HEK293 (cell line): ENCODE measurements around the gene DHX40.

Experiments used
- CTCF ChIA-PET: fragments of 350-600 bp; formaldehyde crosslinking; extraction: SDS; loops from one replicate; lab custom pipeline; 2021; ENCODE audit warnings: antibody characterized with exemption; lab: Yijun Ruan, JAX
- POLR2A ChIA-PET: fragments of 300-600 bp; formaldehyde crosslinking; extraction: SDS; loops from one replicate; lab custom pipeline; 2020; ENCODE audit warnings: antibody characterized with exemption, inconsistent platforms; lab: Yijun Ruan, JAX
- H3K27ac ChIP-seq: fragments of 200-500 bp; sonication (Bioruptor generic); 2 replicates; pipeline ENCODE4 v1.5.1; 2014; ENCODE audit warnings: low read depth, low read length, control low read depth, inconsistent platforms; ENCODE audit errors: extremely low read depth
- H3K36me3 ChIP-seq, 2 experiments: fragments of 200-500 bp in 1 of 2; sonication (Bioruptor generic) in 1 of 2; 1 replicate in 1 of 2; 2 replicates in 1 of 2; pipeline ENCODE4 v1.5.1; 2014 to 2017; ENCODE audit warnings: inconsistent platforms in 2 of 2, low read length in 2 of 2; ENCODE audit not compliant: control insufficient read depth in 2 of 2, insufficient read depth in 1 of 2
- H3K4me1 ChIP-seq: fragments of 200-500 bp; sonication (Bioruptor generic); 2 replicates; pipeline ENCODE4 v1.5.1; 2014; ENCODE audit warnings: mild to moderate bottlenecking, low read length, inconsistent platforms; ENCODE audit not compliant: control insufficient read depth, insufficient read depth
- H3K4me3 ChIP-seq: 2 replicates; pipeline ENCODE4 v1.5.1; 2011; ENCODE audit warnings: low read depth, mild to moderate bottlenecking, control low read depth, low read length, moderate library complexity
- H3K9me3 ChIP-seq: fragments of 200-500 bp; sonication (Bioruptor generic); 2 replicates; pipeline ENCODE4 v1.5.1; 2014; ENCODE audit warnings: low read depth, low read length, inconsistent platforms; ENCODE audit not compliant: control insufficient read depth, insufficient read depth
- FEZF1 ChIP-seq: fragments of 450-650 bp; formaldehyde crosslinking; IDR thresholded peaks from 2 replicates; pipeline ENCODE4 v1.5.1; 2016; ENCODE audit warnings: missing biosample characterization, missing genetic modification characterization
- KLF1 ChIP-seq: fragments of 450-650 bp; formaldehyde crosslinking; IDR thresholded peaks from 2 replicates; pipeline ENCODE4 v1.5.1; 2016; ENCODE audit warnings: missing biosample characterization, missing genetic modification characterization
- PRDM10 ChIP-seq: fragments of 450-650 bp; formaldehyde crosslinking; IDR thresholded peaks from 2 replicates; pipeline ENCODE4 v1.5.1; 2016; ENCODE audit warnings: missing biosample characterization, missing genetic modification characterization
- PRDM6 ChIP-seq: fragments of 450-650 bp; formaldehyde crosslinking; IDR thresholded peaks from 2 replicates; pipeline ENCODE4 v1.5.1; 2017; ENCODE audit warnings: missing biosample characterization, missing genetic modification characterization
- ZBTB21 ChIP-seq: fragments of 450-650 bp; formaldehyde crosslinking; IDR thresholded peaks from 2 replicates; pipeline ENCODE4 v1.5.1; 2017; ENCODE audit warnings: missing biosample characterization, missing genetic modification characterization
- ZBTB8A ChIP-seq: fragments of 450-650 bp; formaldehyde crosslinking; IDR thresholded peaks from 2 replicates; pipeline ENCODE4 v1.5.1; 2016; ENCODE audit warnings: missing biosample characterization, missing genetic modification characterization
- ZNF18 ChIP-seq: fragments of 450-650 bp; formaldehyde crosslinking; IDR thresholded peaks from 2 replicates; pipeline ENCODE4 v1.5.1; 2016; ENCODE audit warnings: missing biosample characterization, missing genetic modification characterization
- ZNF26 ChIP-seq: fragments of 450-650 bp; formaldehyde crosslinking; IDR thresholded peaks from 2 replicates; pipeline ENCODE4 v1.5.1; 2016; ENCODE audit warnings: missing biosample characterization, missing genetic modification characterization
- ZNF362 ChIP-seq: fragments of 450-650 bp; formaldehyde crosslinking; IDR thresholded peaks from 2 replicates; pipeline ENCODE4 v1.5.1; 2016; ENCODE audit warnings: missing biosample characterization, missing genetic modification characterization
- ZNF449 ChIP-seq: fragments of 450-650 bp; formaldehyde crosslinking; IDR thresholded peaks from 2 replicates; pipeline ENCODE4 v1.5.1; 2017; ENCODE audit warnings: missing biosample characterization, mild to moderate bottlenecking, missing genetic modification characterization, moderate library complexity
- ZNF501 ChIP-seq: fragments of 450-650 bp; formaldehyde crosslinking; IDR thresholded peaks from 2 replicates; pipeline ENCODE4 v1.5.1; 2016; ENCODE audit warnings: missing biosample characterization, missing genetic modification characterization
- ZNF529 ChIP-seq: fragments of 450-650 bp; formaldehyde crosslinking; IDR thresholded peaks from 2 replicates; pipeline ENCODE4 v1.5.1; 2017; ENCODE audit warnings: missing genetic modification characterization, missing biosample characterization; ENCODE audit not compliant: insufficient replicate concordance
- ZNF544 ChIP-seq: fragments of 450-650 bp; formaldehyde crosslinking; IDR thresholded peaks from 2 replicates; pipeline ENCODE4 v1.5.0; 2017; ENCODE audit warnings: missing biosample characterization, missing genetic modification characterization
- ZNF548 ChIP-seq: fragments of 450-650 bp; formaldehyde crosslinking; IDR thresholded peaks from 2 replicates; pipeline ENCODE4 v1.5.1; 2016; ENCODE audit warnings: missing biosample characterization, missing genetic modification characterization
- ZNF585B ChIP-seq: fragments of 450-650 bp; formaldehyde crosslinking; IDR thresholded peaks from 2 replicates; pipeline ENCODE4 v1.5.1; 2016; ENCODE audit warnings: missing biosample characterization, missing genetic modification characterization
- ZNF639 ChIP-seq: fragments of 450-650 bp; formaldehyde crosslinking; IDR thresholded peaks from 2 replicates; pipeline ENCODE4 v1.5.1; 2016; ENCODE audit warnings: missing biosample characterization, missing genetic modification characterization
- ZNF747 ChIP-seq: fragments of 450-650 bp; formaldehyde crosslinking; IDR thresholded peaks from 2 replicates; pipeline ENCODE4 v1.5.1; 2016; ENCODE audit warnings: missing biosample characterization, missing genetic modification characterization

The DHX40 gene

GRCh38 chr17:59638553-59638952 lies 73.1 kb downstream of the DHX40 start (continued):
- no peak for TF ChIP-seq ZNF26 (tag by site-specific recombination)
- TF ChIP-seq KLF1 (tag by site-specific recombination) = no peak
- no peak for TF ChIP-seq PRDM10 (tag by site-specific recombination)

- CTCF ChIA-PET = interaction anchor here (0.7 kb wide), 1 partner anchor 658 kb away, joined by 3 read pairs; no protein-coding TSS in a partner anchor
- H3K27ac ChIP-seq = no peak overlapping the region
- H3K36me3 ChIP-seq = peaks cover 22 to 32% of the 10 kb centered on the region in 2 experiments
- TF ChIP-seq ZNF501 (tag by site-specific recombination) (no peak), ZBTB21 (tag by site-specific recombination) (no peak), ZNF639 (tag by site-specific recombination) (no peak), ZNF362 (tag by site-specific recombination) (no peak), ZBTB8A (no peak), ZNF544 (tag by site-specific recombination) (no peak), ZNF18 (tag by site-specific recombination) (peak; percentile 85)
- TF ChIP-seq, all 188 proteins: peak for 1
- Histone ChIP-seq H3K4me3 (no peak overlapping the region), H3K9me3 (no peaks in the 10 kb centered on the region), H3K4me1 (peaks cover 22% of the 10 kb centered on the region)
- POLR2A ChIA-PET = interaction anchor here (0.7 to 1.5 kb wide), 2 partner anchors 22 to 1271 kb away, joined by 8 to 14 read pairs; partner anchors contain the start of gene CLTC
Observed at GRCh38 chr17:59641799-59642484, 76.5 kb downstream of the DHX40 start.

GRCh38 chr17:59642565-59642964 lies 77.2 kb downstream of the DHX40 start:
- TF ChIP-seq ZNF747 (tag by site-specific recombination) (no peak), FEZF1 (no peak), ZNF585B (tag by site-specific recombination) (no peak), KLF1 (tag by site-specific recombination) (no peak), ZNF529 (tag by site-specific recombination) (no peak), ZNF548 (tag by site-specific recombination) (no peak), PRDM6 (tag by site-specific recombination) (no peak; the same call in 1 of the 2 replicates), ZNF449 (tag by site-specific recombination) (no peak)
- TF ChIP-seq, all 188 proteins: peak for 0
- H3K36me3 ChIP-seq = peaks cover 27 to 38% of the 10 kb centered on the region in 2 experiments
- H3K4me3 ChIP-seq = no peak overlapping the region
- ChIA-PET POLR2A (interaction anchor here (1.5 kb wide), 1 partner anchor 23 kb away, joined by 14 read pairs; the partner anchor contains the start of gene CLTC), CTCF (interaction anchor here (0.7 to 1.2 kb wide), 2 partner anchors 121 to 658 kb away, joined by 3 to 4 read pairs; no protein-coding TSS in a partner anchor)
- peaks cover 24% of the 10 kb centered on the region for H3K4me1 ChIP-seq
- no peak overlapping the region for H3K27ac ChIP-seq
- H3K9me3 ChIP-seq = no peaks in the 10 kb centered on the region
